MM.1S (cell line): Measurements from ENCODE around the gene UBE2U.

Source experiments
- DNase-seq: peaks from one replicate; pipeline ENCODE4 v3.0.0-alpha.2; 2015
- H2AFZ ChIP-seq: fragments of 300-600 bp; sonication (generic); 2 replicates; pipeline ENCODE4 v1.6.0; 2016; ENCODE audit warnings: antibody characterized with exemption, low read length
- H3F3A ChIP-seq: fragments of 300-600 bp; sonication (generic); 2 replicates; pipeline ENCODE4 v1.6.1; 2016; ENCODE audit warnings: mild to moderate bottlenecking, antibody characterized with exemption, low read length, moderate library complexity, mixed read lengths; ENCODE audit not compliant: insufficient read depth
- H3K27ac ChIP-seq: fragments of 300-600 bp; sonication (generic); 2 replicates; pipeline ENCODE4 v1.5.1; 2016; ENCODE audit warnings: mild to moderate bottlenecking, low read length
- H3K27me3 ChIP-seq: fragments of 300-600 bp; sonication (generic); replicated peaks from 2 replicates; pipeline ENCODE4 v1.6.0; 2016; ENCODE audit warnings: low read length; ENCODE audit not compliant: insufficient read depth
- H3K36me3 ChIP-seq: fragments of 300-600 bp; sonication (generic); replicated peaks from 2 replicates; pipeline ENCODE4 v1.6.1; 2016; ENCODE audit warnings: mild to moderate bottlenecking, low read length, mixed read lengths; ENCODE audit not compliant: insufficient read depth
- H3K4me1 ChIP-seq: fragments of 300-600 bp; sonication (generic); 2 replicates; pipeline ENCODE4 v1.6.1; 2016; ENCODE audit warnings: low read length, mixed read lengths
- H3K4me2 ChIP-seq: fragments of 300-600 bp; sonication (generic); 2 replicates; pipeline ENCODE4 v1.6.0; 2016; ENCODE audit warnings: low read depth, low read length
- H3K4me3 ChIP-seq: fragments of 300-600 bp; sonication (generic); 2 replicates; pipeline ENCODE4 v1.5.1; 2016; ENCODE audit warnings: low read length, mixed read lengths
- H3K79me2 ChIP-seq: fragments of 300-600 bp; sonication (generic); 2 replicates; pipeline ENCODE4 v1.6.1; 2016; ENCODE audit warnings: mixed run types, low read length, mixed read lengths
- H3K9ac ChIP-seq: fragments of 300-600 bp; sonication (generic); 2 replicates; pipeline ENCODE4 v1.6.1; 2016; ENCODE audit warnings: low read length, mixed read lengths
- H3K9me2 ChIP-seq: fragments of 300-600 bp; sonication (generic); replicated peaks from 2 replicates; pipeline ENCODE4 v1.6.1; 2016; ENCODE audit warnings: mild to moderate bottlenecking, low read length, mixed read lengths; ENCODE audit not compliant: insufficient read depth
- H3K9me3 ChIP-seq: fragments of 300-600 bp; sonication (generic); replicated peaks from 2 replicates; pipeline ENCODE4 v1.6.1; 2016; ENCODE audit warnings: mild to moderate bottlenecking, low read length, mixed read lengths; ENCODE audit not compliant: insufficient read depth
- H4K20me1 ChIP-seq: fragments of 300-600 bp; sonication (generic); 2 replicates; pipeline ENCODE4 v1.6.1; 2016; ENCODE audit warnings: mild to moderate bottlenecking, low read length, moderate library complexity, mixed read lengths; ENCODE audit not compliant: insufficient read depth
- CTCF ChIP-seq: fragments of 300-600 bp; sonication (generic); IDR thresholded peaks from 2 replicates; pipeline ENCODE4 v1.5.1; 2016; ENCODE audit warnings: antibody characterized with exemption, low read length, mixed read lengths
- EZH2 ChIP-seq: fragments of 300-600 bp; sonication (generic); optimal IDR thresholded peaks from 2 replicates; pipeline ENCODE3; 2017; ENCODE audit warnings: low read depth, mild to moderate bottlenecking, antibody characterized with exemption, low read length, mixed read lengths
- EZH2phosphoT487 ChIP-seq: fragments of 300-600 bp; sonication (generic); IDR thresholded peaks from 2 replicates; pipeline ENCODE4 v1.6.1; 2018; ENCODE audit warnings: antibody characterized with exemption, low read length

UBE2U gene

DNA sequence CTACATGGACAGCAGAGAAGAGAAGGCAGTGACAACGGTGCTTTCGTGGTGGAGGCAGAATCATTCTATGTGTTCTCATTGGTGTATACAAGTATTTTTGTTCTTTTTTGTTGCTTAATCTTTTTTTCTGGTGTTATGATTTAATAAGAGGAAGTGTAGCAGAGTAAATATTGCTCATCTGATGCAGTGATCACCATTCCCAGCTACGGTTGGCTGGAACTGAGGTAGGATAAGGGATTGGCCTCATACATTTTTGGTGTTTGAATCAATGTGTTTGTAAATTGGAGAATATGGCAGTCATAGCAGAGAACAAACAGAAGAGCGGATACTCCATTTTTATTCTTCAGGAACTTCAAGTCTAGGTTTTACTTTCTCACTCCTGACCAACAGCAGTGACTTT, 76.6 kb downstream of the UBE2U start:
- Histone ChIP-seq H3K79me2 (no peaks in the 10 kb centered on the region), H3K9me2 (no peaks in the 10 kb centered on the region), H3K9me3 (no peaks in the 10 kb centered on the region), H4K20me1 (no peaks in the 10 kb centered on the region), H3K4me2 (no peak overlapping the region), H3K36me3 (no peaks in the 10 kb centered on the region), H2AFZ (no peak overlapping the region), H3K27ac (no peak overlapping the region), H3K4me1 (no peaks in the 10 kb centered on the region), H3K4me3 (no peak overlapping the region), H3F3A (no peaks in the 10 kb centered on the region), H3K27me3 (no peaks in the 10 kb centered on the region), H3K9ac (no peak overlapping the region)
- no peak for DNase-seq
- no peak for TF ChIP-seq CTCF
- TF ChIP-seq EZH2phosphoT487 = no peak
- no peak for TF ChIP-seq EZH2

GRCh38 chr1:64282351-64282750, 78.9 kb downstream of the UBE2U start:
- no peak overlapping the region for H3K9ac ChIP-seq
- DNase-seq = no peak

DNA sequence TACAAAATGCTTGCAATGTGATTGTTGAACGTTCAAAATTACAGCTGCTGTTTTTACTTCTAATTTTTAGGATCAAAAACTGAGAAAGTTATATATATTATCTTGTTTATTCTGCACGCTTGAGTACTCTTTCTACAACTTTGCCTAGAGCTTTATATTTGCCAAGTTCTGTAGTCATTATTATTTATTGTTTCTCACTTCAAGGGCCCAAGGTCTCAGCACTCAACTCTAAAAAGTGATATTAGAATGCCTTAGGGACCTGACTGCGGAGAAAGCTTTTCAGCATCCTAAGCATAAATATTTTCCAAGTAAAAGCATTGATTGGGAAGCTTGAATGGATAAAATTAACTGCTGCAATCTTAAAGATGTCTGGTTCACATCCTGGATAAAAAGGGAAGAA, 83.6 kb downstream of the UBE2U start:
- TF ChIP-seq CTCF (no peak), EZH2phosphoT487 (no peak), EZH2 (no peak)
- Histone ChIP-seq H2AFZ (no peak overlapping the region), H3K36me3 (no peaks in the 10 kb centered on the region), H3K4me1 (no peaks in the 10 kb centered on the region), H3K4me2 (no peak overlapping the region), H3K9ac (no peak overlapping the region), H4K20me1 (no peaks in the 10 kb centered on the region), H3K27me3 (no peaks in the 10 kb centered on the region), H3K4me3 (no peak overlapping the region), H3F3A (no peaks in the 10 kb centered on the region), H3K9me3 (no peaks in the 10 kb centered on the region), H3K9me2 (no peaks in the 10 kb centered on the region), H3K79me2 (no peaks in the 10 kb centered on the region), H3K27ac (no peak overlapping the region)
- no peak for DNase-seq

More at GRCh38 chr1:64282351-64282750, 78.9 kb downstream of the UBE2U start:
- Histone ChIP-seq H3K4me2 (no peak overlapping the region), H3K9me2 (no peaks in the 10 kb centered on the region), H2AFZ (no peak overlapping the region), H3K27me3 (no peaks in the 10 kb centered on the region), H4K20me1 (no peaks in the 10 kb centered on the region), H3K27ac (no peak overlapping the region), H3K4me1 (no peaks in the 10 kb centered on the region), H3F3A (no peaks in the 10 kb centered on the region), H3K4me3 (no peak overlapping the region), H3K9me3 (no peaks in the 10 kb centered on the region), H3K79me2 (no peaks in the 10 kb centered on the region), H3K36me3 (no peaks in the 10 kb centered on the region)
- no peak for TF ChIP-seq EZH2phosphoT487
- no peak for TF ChIP-seq EZH2
- no peak for TF ChIP-seq CTCF
